HG03575 (cell line): ENCODE data around the gene EVI5.

Source experiments
- ATAC-seq: cut with Tn5 transposase; IDR thresholded peaks from one replicate; pipeline ENCODE4 v1.9.1; 2021; ENCODE audit not compliant: unreplicated experiment, insufficient number of reproducible peaks, low FRiP score; ENCODE audit errors: extremely low read depth

Gene EVI5

DNA sequence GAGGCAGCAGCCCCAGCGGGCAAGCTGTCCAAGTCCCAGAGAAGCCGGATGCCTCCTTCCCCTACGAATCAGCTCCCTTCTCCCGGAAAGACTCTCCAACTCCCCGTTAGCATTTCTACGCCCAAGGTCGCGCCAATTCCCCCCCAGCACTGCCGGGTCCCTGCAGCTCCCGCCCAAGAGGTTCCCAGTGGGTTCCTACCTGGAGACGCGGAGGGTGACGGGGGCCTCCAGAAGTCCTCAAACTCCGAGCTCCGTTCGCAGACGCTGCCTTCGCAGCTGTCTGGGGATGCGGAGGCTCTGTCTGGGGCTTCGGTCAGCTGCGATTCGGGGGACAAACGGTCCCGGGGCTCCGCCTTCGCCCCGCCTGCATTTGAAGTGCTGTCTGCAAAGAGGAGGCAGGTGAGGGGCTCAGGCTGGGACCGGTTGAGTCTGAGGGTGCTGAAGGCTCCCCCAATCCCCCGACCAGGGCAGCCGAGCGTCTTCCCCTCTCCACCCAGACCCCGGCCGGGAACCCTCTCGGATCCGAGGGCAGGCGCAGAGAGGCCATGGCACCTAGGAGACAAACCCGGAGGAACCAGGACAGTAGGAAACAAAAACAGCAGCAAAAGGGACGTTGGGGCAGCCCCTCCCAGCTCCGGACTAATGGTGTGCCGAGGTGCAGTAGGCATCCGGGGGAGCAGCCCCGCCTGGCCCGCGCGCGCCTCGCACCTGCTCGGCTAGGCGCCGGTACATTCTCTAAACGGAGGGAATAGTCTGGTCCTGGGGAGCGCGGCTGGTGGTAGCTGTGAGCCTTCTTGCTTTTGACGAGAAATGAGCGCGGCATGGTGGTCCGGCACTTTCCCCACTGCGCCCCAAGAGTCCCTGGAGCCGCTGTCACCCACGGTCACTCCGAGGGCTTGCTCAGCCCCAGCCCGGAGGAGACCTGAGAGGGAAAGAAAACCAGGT is 302.0 kb downstream of the EVI5 start:
- ATAC-seq, result no peak

DNA sequence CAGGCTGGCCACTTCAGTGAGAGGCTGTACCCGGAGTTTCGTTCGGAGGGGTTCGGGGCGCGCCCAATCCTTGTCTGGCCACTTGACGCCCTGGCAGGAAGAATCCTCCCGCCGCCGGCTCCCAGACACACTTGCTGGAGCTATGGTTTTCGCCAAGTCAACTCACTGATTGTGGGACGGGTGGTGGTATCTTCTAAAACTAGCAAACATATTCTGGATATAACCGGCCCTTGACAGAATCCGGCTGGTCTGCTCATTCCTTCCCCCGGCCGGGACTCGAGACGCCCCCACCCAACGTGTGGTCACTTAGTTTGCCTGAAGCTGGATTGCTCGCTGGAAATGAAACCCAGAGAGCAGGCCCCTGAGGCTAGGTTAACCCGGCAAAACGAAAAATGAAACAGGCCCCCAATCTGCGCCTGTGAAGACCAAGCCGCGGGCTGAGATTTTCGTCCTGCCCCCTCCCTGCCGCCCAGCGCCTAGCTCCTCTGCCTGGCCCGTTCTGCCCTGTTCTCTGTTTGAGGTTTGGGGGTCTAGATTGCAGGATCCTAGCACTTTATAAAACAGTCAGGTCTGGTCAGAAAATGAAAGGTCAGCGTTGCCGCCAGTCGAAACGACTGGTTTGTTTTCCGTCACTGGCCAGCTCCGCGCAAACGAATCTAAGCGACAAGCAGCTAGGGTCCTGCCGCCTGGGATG is 302.8 kb downstream of the EVI5 start:
- no peak for ATAC-seq

DNA sequence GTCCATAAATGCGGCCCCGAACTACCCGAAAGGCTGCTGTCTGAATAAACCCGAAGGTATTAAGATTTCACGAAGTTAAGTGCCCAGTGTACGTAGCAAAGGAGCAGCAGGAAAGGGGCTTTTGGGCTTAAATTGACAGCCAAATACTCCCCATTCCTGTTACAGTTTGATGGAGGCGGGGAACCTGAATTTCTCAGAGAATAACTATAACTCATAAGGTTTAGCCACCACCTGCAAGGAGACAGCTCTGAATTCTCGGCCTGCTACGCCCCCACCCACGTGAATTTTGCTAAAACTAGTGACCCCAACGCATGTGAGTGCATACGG is 303.3 kb downstream of the EVI5 start:
- no peak for ATAC-seq

DNA sequence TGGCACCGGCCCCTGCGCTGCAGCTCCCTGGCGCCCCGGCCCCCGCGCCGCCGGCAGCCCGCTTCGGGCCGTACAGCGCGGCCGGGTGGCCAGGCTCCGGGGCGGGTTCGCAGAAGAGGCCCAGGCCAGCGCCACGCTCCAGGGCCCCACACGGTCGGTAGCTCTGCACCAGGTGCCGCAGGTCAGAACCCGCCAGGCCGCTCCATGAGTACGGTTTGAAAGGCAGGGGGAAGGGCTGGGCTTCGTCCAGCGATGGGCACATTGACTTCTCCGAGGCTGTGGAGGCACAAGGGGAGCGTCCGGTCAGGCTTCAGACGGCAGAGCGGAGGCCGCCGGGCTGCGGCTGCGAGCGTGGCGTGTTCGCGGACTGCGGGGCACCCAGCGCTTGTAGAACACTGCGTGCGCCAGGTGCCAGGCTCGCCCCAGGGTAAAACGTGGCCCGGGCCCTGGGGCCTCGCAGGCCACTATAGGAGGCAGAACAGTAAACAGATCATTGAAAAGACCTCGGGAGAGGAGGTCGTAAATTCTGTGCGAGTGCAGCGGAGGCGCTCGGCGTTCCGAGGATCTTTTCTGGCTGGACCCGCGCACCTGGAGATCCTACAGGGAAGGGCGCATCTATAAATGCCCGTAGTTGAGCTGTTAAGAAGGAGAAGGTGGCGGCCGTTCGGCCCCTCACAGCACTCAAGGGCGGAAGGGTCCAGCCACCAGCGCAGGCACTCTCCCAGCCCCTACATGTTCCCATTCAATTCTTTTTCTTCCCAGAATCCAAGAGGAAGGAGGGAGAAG is 303.9 kb downstream of the EVI5 start:
- ATAC-seq, result no peak

DNA sequence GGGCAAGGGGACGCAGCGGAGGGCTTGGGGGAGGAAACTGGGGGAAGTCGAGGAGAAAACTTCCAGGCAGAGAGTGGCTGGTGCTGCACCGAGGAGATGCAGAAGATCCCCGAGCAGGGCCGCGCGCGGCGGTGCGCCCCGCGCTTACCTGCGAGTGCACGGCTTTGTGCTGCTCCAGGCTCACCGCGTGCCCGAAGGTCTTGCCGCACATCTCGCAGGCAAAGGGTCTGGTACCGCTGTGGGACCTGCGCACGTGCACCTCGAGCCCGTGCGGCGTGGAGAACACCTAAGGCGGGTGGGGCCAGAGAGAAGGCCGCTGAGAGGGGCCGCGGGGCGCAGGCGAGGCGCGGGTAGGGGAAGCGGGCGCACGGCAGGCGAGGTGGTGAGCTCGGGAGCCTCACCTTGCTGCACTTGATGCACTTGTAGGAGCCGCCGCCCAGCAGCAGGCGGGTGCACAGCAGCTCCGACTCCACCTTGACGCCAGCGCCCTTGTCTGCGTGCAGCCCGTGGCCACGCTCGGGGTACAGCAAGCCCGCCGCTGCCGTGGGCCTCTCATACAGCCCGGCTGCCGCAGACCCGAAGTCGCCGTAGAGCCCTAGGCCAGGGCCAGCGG is 304.6 kb downstream of the EVI5 start:
- ATAC-seq, result no peak

DNA sequence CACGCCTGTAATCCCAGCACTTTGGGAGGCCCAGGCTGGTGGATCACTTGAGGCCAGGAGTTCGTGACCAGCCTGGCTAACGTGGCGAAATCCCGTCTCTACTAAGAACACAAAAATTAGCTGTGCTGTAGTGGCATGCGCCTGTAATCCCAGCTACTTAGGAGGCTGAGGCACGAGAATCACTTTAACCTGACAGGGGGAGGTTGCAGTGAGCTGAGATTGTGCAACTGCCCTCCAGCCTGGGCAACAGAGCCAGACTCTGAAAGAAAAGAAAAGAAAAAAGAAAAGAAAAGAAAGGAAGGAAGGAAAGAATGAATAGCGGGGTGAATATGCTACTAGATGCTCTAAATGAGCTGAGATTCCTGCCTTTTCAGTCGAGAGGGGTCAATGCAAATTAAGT is 305.3 kb downstream of the EVI5 start:
- ATAC-seq, result no peak

DNA sequence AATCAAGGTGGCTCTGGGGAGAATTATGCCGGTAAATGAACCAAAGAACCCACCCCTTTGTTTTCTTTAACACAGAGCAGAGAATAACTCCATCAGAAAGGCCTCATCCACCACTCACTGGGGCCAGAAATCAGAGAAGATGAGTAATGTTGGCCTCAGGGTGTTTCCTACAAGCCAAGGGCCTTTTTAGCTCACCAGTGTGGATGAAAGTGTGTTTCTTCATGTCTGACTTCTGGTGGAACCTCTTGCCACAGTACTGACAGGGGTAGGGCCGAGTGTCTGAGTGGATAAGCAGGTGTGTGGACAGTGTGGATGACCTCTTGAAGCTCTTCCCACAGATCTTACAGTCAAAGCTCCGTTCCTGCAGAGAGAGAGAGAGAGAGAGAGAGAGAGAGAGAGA is 306.5 kb downstream of the EVI5 start:
- no peak for ATAC-seq

DNA sequence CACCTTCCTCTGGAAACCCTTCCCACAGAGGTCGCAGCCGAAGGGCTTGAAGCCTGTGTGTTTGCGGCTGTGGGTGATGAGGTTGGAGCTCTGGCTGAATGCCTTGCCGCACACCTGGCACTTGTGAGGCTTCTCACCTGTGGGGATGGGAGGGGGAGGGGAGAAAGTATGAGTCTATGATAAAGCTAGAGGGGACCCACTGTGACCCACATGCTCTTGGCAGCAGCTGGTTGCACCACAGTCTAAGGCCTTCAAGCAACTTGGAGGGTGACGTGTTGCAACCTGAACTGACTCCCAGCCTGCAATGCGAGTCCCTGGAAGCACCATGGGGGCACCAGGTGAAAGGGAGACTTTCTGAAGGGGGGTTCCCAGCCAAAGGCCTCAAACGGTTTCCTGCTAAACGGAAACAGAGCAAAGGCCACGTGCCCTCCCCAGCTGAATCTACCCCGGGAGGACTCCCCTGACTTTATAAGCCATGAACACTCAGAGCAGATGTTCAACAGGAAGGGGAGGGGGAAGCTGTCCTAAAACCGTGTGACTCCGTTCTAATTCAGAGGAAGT is 308.8 kb downstream of the EVI5 start:
- ATAC-seq, result no peak

DNA sequence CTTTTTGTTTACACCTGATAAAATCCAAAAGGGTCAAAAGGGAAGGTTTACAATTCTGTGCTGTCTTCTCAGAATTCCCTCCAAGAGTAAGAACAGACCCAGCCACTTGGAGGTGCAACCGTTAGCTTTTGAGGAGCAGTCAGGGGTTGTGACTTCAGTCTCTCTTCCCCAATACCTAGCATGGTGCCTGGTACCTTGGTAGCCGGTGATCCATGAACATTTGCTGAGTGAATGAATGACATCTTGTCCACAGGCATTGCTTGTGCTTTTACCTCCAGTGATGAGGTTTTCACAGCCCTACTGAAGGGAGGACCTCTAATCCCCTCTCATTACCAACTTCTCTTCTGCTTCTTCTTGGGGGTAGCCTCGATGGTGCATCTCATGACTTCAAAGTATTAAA is 309.9 kb downstream of the EVI5 start:
- ATAC-seq, result no peak

DNA sequence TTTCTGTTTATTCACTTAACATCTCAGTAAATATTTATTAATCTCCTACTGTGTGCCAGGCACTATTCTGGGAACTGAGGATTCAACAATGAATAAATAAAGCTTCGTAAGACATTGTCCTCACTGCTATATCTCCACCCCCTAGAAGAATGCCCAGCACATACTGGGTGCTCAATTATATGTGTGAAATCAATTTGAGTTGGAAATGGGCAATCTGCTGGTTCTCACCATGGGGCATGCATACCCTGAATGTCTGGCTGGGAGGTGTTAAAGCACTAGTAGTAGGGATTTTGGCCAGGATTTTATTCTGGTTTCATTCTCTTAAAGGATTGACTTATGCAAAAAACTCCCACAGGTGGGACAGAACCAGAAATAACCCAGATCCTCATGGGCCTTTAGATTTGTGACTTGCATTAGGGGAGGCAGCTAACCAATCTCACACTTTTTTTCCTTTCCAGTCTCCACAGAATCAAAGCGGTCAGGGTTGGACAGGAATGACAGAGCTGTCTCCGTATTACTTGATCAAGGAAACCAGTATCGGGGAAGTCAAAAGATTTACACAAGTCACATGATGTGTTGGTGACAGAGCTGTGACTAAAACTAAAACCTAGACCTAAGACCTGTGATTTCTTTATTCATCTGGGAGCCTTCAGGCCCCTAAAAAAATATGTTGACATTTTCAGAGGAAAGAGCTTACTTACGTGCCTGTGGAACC is 311.0 kb downstream of the EVI5 start:
- no peak for ATAC-seq

DNA sequence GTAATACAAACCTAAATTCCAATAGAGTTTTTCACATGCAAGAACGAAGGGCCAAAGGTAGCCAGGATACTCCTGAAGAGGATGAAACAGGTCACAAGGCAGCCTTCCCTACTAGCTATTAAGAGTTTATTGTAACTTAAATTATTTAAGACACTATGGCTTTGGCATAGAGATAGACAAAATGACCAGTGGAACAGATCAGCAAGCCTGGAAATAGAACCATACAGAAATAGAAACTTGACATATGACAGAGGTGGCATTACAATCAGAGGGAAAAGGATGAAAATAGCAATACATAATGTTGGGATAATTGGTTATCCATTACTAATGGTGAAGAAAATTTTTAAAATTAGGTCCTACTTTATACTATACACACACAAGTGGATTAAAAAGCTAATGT is 314.7 kb downstream of the EVI5 start:
- no peak for ATAC-seq

DNA sequence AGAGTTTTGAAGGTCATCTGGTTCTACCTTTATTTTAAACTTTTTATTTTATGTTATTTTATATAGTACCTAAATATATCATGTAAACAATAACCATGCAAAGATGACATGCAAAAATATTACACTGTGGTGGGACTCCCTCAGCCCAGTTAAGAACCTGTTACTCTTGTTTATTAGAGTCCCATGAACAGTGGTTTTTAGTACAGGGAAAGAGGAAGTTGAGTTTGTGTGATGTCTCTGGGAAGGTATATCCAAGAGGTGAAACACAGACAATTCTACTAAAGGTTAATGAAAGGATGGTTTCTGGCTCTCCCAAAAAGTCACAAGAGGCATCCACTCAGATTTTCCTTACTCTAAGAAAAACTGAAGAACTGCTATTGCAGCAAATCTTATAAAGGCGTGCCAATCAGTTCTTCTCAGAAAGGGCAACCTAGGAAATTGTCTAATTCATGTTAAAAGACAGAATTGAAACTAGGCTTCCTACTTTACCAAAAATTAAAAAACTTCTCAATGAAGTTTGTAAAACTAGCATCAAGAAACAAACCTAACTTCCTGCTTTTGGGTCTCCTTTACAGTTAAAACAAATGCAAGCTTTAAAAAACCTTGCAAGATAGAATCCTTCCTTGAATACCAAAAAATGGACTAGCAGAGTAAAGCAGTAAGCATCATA is 318.1 kb downstream of the EVI5 start:
- ATAC-seq, result no peak

DNA sequence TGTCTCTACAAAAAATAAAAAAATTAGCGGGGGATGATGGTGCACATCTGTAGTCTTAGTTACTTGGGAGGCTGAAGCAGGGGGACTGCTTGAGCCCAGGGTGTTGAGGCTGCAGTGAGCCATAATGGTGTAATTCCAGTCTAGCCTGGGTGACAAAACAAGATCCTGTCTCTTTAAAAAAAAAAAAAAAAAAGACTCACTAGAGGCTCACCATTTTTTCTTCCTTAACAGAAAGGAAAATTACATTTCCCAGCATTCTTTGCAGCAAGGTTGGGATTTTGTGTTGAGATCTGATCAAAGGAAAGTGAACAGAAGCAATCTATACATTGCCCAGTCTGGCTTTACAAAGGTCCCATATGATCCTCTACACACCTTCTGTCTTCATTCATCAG is 319.7 kb downstream of the EVI5 start:
- ATAC-seq, result no peak

DNA sequence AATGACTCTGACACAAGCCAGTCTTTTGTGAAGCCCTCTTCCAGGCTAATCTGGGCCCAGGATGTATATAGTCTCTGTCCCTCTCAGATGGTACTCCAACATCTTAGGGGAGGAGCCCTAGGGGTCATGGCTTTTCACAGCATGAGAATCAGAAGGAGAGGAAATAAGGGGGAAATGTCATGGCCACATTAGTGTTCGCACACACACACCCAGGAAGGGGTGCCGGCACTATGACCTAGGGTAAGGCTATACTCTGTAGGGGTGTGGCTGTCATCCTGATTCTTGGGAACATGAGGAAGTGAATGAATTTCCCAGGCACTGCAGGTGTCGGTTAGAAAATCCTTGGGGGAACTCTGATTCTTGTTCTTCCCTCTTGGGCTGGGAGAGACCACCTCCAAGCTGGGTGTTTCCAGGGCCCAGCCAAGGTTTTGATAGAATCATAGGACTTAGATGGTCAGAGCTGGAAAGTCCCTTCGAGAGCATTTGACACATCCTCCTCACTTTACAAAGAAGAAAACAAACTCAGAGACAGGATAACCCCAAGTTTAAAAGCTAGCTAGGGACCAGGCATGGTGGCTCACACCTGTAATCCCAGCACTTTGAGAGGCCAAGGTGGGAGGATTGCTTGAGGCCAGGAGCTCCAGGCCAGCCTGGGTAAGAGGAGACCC is 320.2 kb downstream of the EVI5 start:
- no peak for ATAC-seq

DNA sequence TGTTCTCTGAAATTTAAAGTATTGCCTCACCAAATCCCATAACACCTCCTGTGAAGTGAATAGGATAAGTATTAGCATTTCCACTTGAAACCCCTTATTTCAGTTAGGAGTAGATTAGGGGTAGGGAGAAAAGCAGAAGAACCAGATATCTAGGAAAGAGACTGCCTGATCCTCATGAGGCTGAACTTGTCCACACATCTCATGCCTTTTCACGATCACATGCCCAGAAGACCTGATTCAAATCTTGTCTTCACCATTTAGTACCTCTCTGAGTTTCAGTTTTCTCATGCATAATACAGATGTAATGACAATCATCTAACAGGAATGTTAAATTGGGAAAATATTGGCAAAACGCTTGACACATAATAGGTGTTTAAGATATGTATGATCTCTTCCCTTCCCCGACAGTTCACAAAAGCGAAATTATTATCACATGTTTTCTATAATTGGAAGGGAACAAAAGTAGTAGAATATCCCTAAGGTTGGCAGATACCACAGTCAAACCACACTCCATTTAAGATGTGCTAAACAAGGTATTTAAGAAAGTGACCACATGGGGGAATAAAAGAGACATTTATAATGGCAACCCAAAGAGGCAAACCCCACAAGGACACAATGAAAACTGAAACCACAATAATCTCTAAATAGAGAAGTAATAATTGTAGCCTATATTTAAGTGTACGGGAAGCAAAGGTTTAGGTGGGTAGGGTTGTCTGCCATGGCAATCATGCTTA is 323.4 kb downstream of the EVI5 start:
- no peak for ATAC-seq

DNA sequence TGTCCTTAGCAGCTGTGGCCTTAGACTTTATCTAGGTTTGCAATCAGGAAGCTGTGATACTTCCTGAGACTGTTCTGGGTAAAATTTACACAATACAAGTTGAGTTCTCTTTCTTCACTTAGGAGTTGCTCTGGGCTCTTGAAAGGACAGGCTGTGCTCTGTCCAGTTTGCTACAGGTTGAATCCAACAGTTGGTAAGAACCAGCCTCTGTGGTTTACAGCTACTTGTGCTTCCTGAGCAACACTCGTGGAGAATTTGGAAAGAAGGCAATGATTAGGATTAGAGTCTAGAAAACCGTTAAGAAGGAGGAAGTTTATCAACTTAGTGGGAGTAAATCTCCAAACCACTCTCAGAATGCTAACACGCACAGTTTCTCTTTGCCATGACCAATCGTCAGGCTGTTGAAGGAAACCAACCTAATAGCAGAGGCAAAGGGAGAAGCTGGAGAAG is 325.0 kb downstream of the EVI5 start:
- no peak for ATAC-seq
